Endodermal cell (in vitro differentiated cells): ENCODE results near the gene TMEM150A. TPM values are rescaled to one million over a fixed set of nuclear protein-coding genes. Genes with fewer than 3 reads are reported as not detected.

Experiments
- DNase-seq: peaks from one replicate; pipeline ENCODE4 v3.0.0-alpha.2; 2017
- H3K27ac ChIP-seq: 2 replicates; pipeline ENCODE4 v1.5.1; 2013; ENCODE audit warnings: mild to moderate bottlenecking, low read depth, low read length, moderate library complexity
- H3K27me3 ChIP-seq: 2 replicates; pipeline ENCODE4 v1.6.1; 2013; ENCODE audit warnings: mild to moderate bottlenecking, low read length, moderate library complexity; ENCODE audit not compliant: insufficient read depth, control insufficient read depth, poor library complexity, severe bottlenecking
- H3K36me3 ChIP-seq: 2 replicates; pipeline ENCODE4 v1.7.0; 2013; ENCODE audit warnings: mild to moderate bottlenecking, low read length, moderate library complexity; ENCODE audit not compliant: control insufficient read depth, insufficient read depth
- H3K4me1 ChIP-seq: one replicate; pipeline ENCODE4 v1.7.0; 2013; ENCODE audit warnings: low read length; ENCODE audit not compliant: control insufficient read depth, insufficient read depth
- H3K4me3 ChIP-seq: 2 replicates; pipeline ENCODE4 v1.5.1; 2013; ENCODE audit warnings: mild to moderate bottlenecking, low read length, moderate library complexity
- H3K9ac ChIP-seq: 2 replicates; pipeline ENCODE4 v1.6.1; 2013; ENCODE audit warnings: mild to moderate bottlenecking, low read length, moderate library complexity; ENCODE audit not compliant: poor library complexity, severe bottlenecking; ENCODE audit errors: extremely low read depth
- H3K9me3 ChIP-seq: 2 replicates; pipeline ENCODE4 v1.6.1; 2013; ENCODE audit warnings: mild to moderate bottlenecking, low read length, moderate library complexity; ENCODE audit not compliant: control insufficient read depth
- H3K27ac Mint-ChIP-seq: 2 replicates; pipeline ENCODE4 v1.8.0; 2020; ENCODE audit warnings: mixed read lengths
- H3K27me3 Mint-ChIP-seq: 2 replicates; pipeline ENCODE4 v1.8.0; 2021; ENCODE audit warnings: mild to moderate bottlenecking, mixed read lengths; ENCODE audit not compliant: insufficient read depth
- H3K36me3 Mint-ChIP-seq: 2 replicates; pipeline ENCODE4 v1.8.0; 2020; ENCODE audit warnings: low read depth, mixed read lengths
- H3K4me1 Mint-ChIP-seq: 2 replicates; pipeline ENCODE4 v1.8.0; 2020; ENCODE audit warnings: mixed read lengths
- H3K4me3 Mint-ChIP-seq: 2 replicates; pipeline ENCODE4 v1.8.0; 2020; ENCODE audit warnings: mild to moderate bottlenecking, moderate library complexity, mixed read lengths
- H3K9me3 Mint-ChIP-seq: 2 replicates; pipeline ENCODE4 v1.8.0; 2020; ENCODE audit warnings: mild to moderate bottlenecking, mixed read lengths
- CTCF ChIP-seq: fragments of 200-600 bp; sonication (generic); conservative IDR thresholded peaks from 2 replicates; pipeline ENCODE4 v1.5.0; 2021; ENCODE audit warnings: antibody characterized with exemption, mild to moderate bottlenecking
- WGBS, 2 experiments: methylation state at CpG; one replicate each; pipeline versions ENCODE4 v1.1.5 to v1.1.7; 2013; ENCODE audit warnings: missing lambda C conversion rate in 2 of 2, mixed read lengths in 1 of 2; ENCODE audit not compliant: insufficient coverage in 1 of 2, insufficient read length in 1 of 2; 5-methylcytosine and 5-hydroxymethylcytosine counted together
- total RNA-seq, 2 donors: library from RNA; stranded (reverse); fragmentation: NEBNext Ultra II Directional in 1 of 2; extraction: Animal tissue kit (Norgen Biotek cat#: 25700) in 1 of 2; gene quantifications; 2 replicates in 1 of 2; 3 replicates in 1 of 2; pipeline ENCODE4 v1.2.1, GENCODE V29; 2021

The TMEM150A gene
- total RNA-seq, 2 donors from 2014 or later: 23.8 to 32.2 TPM

GRCh38 chr2:85554980-85555612 is 47.4 kb downstream of the TMEM150A start:
- H3K9ac ChIP-seq: no peak overlapping the region
- no peak overlapping the region for H3K4me3 ChIP-seq
- Mint-ChIP-seq H3K27me3 (no peaks in the 10 kb centered on the region), H3K27ac (no peak overlapping the region), H3K4me3 (no peak overlapping the region), H3K4me1 (peaks cover 9% of the 10 kb centered on the region), H3K9me3 (no peaks in the 10 kb centered on the region), H3K36me3 (peaks cover 81% of the 10 kb centered on the region)
- no peaks in the 10 kb centered on the region for H3K4me1 ChIP-seq
- H3K36me3 ChIP-seq: peaks cover 80% of the 10 kb centered on the region
- DNase-seq: no peak
- WGBS, 2 experiments: 85% methylated on average over 3 of the region's 3 CpGs; no CpG with 5 or more reads in 1 of the 2 experiments
- H3K9me3 ChIP-seq: no peaks in the 10 kb centered on the region
- TF ChIP-seq CTCF: no peak
- no peak overlapping the region for H3K27ac ChIP-seq
- no peaks in the 10 kb centered on the region for H3K27me3 ChIP-seq

- Mint-ChIP-seq H3K36me3 (peaks cover 87% of the 10 kb centered on the region), H3K4me3 (no peak overlapping the region), H3K27ac (no peak overlapping the region), H3K27me3 (no peaks in the 10 kb centered on the region), H3K4me1 (peaks cover 6% of the 10 kb centered on the region), H3K9me3 (no peaks in the 10 kb centered on the region)
- Histone ChIP-seq H3K36me3 (peaks cover 89% of the 10 kb centered on the region), H3K9me3 (no peaks in the 10 kb centered on the region), H3K27me3 (no peaks in the 10 kb centered on the region), H3K9ac (no peak overlapping the region), H3K27ac (no peak overlapping the region), H3K4me1 (no peaks in the 10 kb centered on the region), H3K4me3 (no peak overlapping the region)
- TF ChIP-seq CTCF: no peak
- 83 to 85% methylated on average over 4 to 6 of the region's 6 CpGs for WGBS, 2 experiments
- DNase-seq: no peak
These were observed 49.3 kb downstream of the TMEM150A start for GRCh38 chr2:85553184-85553583.

- H3K27ac ChIP-seq: no peak overlapping the region
- DNase-seq: peak; percentile 96
- H3K9ac ChIP-seq: no peak overlapping the region
- no peaks in the 10 kb centered on the region for H3K9me3 Mint-ChIP-seq
- H3K27me3 ChIP-seq: no peaks in the 10 kb centered on the region
- no peak overlapping the region for H3K4me3 Mint-ChIP-seq
- peaks cover 90% of the 10 kb centered on the region for H3K36me3 ChIP-seq
- peaks cover 84% of the 10 kb centered on the region for H3K36me3 Mint-ChIP-seq
- peak; percentile 96 for TF ChIP-seq CTCF
- no peak overlapping the region for H3K4me3 ChIP-seq
- WGBS, 2 experiments: 84 to 100% methylated on average over 1 to 9 of the region's 9 CpGs
- peaks cover 6% of the 10 kb centered on the region for H3K4me1 Mint-ChIP-seq
- H3K9me3 ChIP-seq: no peaks in the 10 kb centered on the region
- H3K4me1 ChIP-seq: no peaks in the 10 kb centered on the region
- peak overlapping the region; percentile 16 for H3K27ac Mint-ChIP-seq
- H3K27me3 Mint-ChIP-seq: no peaks in the 10 kb centered on the region
These were observed 50.5 kb downstream of the TMEM150A start for GRCh38 chr2:85551698-85552678.
